Activated CD8-positive, alpha-beta memory T cell treated with anti-CD3 and anti-CD28 coated beads, Interleukin-2, amount 50 U/mL, for 24 hours (primary cell): Measurements from ENCODE around the gene SARDH.

Source experiments
- DNase-seq: peaks from one replicate; pipeline ENCODE4 v3.0.0-alpha.2; 2020; ENCODE audit errors: extremely low read depth

SARDH gene

DNA sequence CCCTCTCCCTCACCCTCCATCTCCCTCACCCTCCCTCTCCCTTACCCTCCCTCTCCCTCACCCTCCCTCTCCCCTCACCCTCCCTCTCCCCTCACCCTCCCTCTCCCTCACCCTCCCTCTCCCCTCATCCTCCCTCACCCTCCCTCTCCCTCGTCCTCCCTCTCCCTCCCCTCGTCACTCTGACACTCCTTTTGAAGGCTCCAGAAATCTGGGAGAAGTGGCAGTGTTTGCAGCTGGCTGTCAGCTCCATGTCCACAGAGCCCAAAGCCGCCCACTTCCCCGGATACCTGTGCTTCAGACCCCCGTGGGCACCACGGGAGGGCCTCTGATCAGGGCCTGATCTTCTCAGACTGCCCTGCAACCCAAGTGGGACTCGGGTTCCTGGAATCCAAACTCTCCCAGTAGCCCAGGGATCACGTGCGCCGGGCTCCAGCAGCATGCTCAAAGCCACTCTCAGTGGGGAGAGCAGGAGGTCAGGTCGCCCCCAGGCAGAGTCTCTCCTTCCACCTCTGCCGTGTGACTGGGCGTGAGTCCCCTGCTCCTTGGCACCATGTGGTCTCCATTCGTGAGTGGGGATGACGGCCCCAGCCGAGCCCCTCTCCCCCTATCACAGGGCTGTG lies 68.9 kb downstream of the SARDH start:
- DNase-seq, result no peak

GRCh38 chr9:133667759-133668450 lies 70.2 kb downstream of the SARDH start:
- no peak for DNase-seq

DNA sequence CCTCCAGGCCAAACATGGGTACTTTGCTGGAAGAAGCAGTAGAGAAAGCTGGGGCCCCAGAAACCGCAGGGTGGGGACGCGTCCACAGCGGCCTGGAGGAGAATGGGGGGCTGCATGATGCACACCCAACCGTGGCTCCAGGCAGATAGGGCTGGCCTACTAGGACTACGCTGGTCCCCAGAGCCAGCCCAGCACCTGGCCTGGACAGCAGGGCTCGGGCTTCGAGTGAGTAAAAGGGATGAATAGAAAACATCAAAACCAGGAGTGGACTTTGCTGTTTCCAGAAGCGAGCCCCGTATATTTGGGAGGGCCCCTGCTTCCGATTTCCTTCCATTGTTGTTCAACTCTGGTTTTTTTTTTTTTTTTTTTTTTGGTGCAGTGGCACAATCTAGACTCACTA lies 71.3 kb downstream of the SARDH start:
- no peak for DNase-seq

- DNase-seq, result no peak
These were observed 71.8 kb downstream of the SARDH start for GRCh38 chr9:133666387-133666786.

- no peak for DNase-seq
These were observed 72.6 kb downstream of the SARDH start for GRCh38 chr9:133665535-133665934.

DNA sequence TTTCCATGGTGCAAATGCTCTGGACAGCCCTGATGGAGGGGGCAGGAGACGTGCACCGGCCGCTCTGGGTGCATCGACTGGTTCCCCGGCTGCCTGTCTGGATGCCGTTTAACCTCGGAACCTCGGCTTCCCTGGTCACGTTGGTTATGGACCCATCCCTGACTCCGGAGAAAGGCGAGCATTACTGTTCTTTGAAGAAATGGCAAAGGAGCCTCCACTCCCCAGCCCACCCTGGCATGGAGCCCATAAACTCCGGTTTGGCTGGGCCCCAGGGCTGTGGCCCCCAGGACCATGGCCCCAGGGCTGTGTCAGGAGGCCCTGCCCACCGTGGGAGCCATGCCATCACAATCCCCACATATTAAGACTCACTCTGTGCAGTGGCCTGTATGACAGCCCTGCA lies 73.1 kb downstream of the SARDH start:
- no peak for DNase-seq

DNA sequence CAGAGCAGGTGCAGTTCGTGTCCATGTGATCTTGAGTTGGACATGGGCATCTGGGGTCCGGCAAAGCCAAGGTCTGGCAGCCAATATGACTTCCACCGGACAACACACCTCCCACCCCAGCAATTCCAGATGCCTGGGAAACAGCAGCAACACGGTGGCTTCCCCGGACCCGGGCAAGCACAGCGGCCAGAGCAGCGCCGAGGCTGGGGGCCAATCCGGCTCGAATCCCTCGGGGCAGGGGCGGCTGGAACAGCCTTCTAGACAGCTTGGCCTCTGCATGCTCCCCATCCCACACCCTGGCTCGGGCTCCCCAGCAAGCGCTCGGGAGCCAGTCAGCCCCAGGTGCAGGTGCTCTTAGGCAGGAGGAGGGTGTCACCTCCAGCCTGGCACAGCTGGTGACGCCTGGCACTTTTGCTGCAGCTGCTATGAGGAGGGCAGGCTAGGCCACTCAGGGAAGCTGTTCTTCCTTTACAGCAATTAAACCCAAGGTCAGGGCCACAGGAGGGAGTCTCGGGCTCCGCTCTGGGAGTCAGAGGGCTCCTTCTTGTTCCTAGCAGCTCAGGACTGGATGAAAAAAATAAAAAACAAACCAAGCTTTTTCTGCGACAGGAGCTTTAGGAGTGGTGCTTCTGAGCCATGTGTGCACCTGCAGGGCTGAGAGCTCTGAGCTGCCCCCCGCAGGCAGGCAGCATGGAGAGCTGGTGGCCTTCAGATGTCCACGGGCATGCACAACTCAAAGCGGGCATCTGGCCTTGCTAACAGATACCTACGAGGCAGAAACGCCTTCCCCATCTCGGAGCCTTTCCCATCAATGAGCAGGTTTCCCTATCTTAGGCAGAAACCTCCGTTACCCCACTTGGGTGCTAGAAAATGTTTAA lies 73.7 kb downstream of the SARDH start:
- no peak for DNase-seq

- DNase-seq, result no peak
These were observed 76.2 kb downstream of the SARDH start for GRCh38 chr9:133661846-133662540.

- DNase-seq, result no peak
These were observed 78.6 kb downstream of the SARDH start for GRCh38 chr9:133659516-133659915.

GRCh38 chr9:133658442-133659431 lies 79.4 kb downstream of the SARDH start:
- DNase-seq, result no peak

DNA sequence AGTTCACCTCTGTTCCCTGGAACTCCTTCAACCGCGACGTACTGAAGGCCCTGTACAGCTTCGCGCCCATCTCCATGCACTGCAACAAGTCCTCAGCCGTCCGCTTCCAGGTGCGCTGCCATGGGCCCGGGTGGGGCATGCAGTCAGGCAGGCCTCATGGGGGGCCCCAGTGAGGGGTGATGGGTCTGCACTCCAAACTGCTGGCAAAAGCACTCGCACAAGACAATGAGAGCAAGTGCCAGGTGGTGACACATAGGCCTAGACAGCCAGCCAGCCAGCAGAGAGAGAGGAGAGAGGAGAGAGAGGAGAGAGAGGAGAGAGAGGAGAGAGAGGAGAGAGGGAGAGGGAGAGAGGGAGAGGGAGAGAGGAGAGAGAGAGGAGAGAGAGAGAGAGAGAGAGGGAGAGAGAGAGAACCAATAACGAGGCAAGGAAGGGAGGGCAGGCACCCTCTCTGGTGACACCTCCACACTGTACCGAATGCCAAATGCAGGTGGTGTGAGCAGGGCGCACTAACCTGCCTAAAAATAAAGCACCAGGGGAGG lies 81.0 kb downstream of the SARDH start:
- no peak for DNase-seq

DNA sequence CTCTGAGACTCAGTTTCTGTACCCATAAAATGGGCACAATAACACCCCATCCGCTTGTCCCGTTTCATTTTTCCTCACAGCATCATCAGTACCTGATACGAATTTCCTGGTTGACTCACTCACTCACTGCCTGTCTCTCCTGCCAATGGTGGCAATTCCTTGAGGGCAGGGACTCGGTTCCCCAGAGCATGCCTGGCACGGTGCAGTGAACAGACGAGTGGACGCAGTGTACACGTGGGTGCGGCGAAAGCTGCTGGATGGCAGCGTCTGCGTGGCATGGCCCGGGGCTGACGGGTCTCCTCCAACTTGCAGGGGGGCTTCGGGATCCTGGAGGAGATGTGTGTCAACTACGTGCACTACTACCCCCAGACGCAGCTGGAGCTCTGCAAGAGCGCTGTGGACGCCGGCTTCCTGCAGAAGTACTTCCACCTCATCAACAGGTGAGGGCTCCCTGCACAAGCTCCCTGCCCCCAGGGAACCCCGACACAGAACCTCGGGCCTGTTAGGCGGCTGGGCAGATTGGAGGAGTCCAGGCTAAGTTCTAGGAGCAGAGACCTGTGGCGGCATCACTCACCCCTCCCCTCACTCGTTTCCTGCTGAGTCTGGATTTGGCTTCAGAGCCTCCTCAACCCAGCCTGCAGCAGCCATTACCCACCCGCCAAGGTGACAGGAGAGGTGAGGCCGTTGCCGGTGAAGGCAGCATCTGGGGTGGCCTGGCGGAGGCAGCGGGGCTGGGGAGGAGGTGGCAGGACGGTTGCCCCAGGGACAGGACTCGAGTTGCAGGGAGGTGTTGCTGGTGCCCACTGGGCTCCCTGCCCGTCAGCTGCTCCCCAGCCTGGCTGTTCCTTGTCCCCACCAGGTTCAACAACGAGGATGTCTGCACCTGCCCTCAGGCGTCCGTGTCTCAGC lies 81.7 kb downstream of the SARDH start:
- no peak for DNase-seq

DNA sequence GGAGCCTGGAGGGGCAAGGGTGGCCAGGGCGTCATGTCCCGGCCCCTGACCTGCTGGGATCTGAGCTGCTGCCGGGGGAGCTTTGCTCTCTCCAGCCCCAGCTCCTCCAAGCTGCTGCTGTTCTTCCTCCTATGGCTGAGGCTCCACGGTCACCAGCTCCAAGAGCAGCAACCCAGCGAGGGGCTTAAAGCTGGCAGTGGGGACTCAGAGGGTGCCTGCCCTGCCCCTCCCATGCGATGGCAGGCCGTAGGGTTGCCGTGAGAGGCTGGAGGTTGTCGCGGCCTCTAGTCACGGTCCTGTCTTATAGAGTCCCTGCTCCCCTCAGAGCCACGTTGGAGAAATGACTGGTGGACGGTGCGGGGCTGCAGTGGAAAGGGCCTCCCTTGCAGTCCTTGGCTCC lies 82.5 kb downstream of the SARDH start:
- no peak for DNase-seq

GRCh38 chr9:133654736-133655657 lies 83.2 kb downstream of the SARDH start:
- no peak for DNase-seq

DNA sequence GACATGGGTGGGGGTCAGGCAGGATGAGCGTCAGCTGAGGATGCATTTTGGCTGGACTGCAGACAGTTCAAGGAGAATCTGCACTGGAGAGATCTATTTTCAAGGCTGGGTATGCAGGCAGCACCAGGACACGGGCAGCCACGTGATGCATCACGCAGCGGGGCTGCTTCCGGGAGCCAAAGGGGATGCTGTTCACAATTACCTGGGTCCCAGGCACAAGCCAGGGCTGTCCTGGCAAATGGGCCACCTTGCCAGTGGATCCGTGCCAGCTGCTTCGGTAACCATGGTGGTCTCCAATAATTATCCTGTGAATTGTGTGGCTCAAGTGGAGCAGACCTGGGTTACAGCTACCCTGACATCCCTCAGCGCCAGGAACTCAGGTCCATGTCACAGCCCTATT lies 84.5 kb downstream of the SARDH start:
- no peak for DNase-seq

GRCh38 chr9:133650026-133650425 lies 88.1 kb downstream of the SARDH start:
- no peak for DNase-seq

GRCh38 chr9:133649194-133649593 lies 89.0 kb downstream of the SARDH start:
- DNase-seq, result no peak

DNA sequence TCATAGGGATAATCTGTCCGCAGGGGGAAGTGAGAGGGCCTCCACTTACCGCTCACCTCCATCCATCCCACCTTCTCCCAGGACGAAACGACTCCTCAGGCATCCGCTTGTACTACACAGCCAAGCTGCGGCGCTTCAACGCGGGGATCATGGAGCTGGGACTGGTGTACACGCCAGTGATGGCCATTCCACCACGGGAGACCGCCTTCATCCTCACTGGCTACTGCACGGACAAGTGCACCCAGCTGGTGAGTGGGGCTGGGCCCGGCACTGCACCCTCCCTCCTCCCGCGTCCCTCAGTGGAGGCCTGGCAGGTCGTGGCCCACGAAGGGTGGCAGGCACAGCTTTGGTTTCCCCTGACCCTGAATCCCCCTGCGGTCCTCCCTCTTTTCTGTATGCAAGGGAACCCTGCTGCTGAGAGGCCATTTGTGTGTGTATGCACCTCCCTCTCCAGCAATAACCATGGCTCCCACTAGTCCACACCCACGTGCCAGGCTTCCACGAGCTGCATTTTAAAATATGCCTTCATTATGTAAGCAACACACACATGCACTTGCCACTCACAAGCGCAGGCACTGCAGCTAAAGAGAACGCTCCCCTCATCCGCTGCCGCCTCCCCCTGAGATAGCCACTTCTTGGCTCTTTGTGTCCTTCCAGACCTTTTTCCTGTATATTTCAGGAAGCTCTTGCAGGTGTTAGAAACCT lies 90.2 kb downstream of the SARDH start:
- DNase-seq, result no peak
